Fibroblast of lung (primary cell): ENCODE data around the gene LRP5. TPM values are rescaled to one million over a fixed set of nuclear protein-coding genes. Genes with fewer than 3 reads are reported as not detected.

Experiments used
- DNase-seq, 2 donors: peaks; one replicate each; pipeline versions ENCODE4 v3.0.0 to v3.0.0-alpha.2; 2010; ENCODE audit warnings: low read depth in 2 of 2
- H2AFZ ChIP-seq: 2 replicates; pipeline ENCODE4 v1.5.1; 2012; ENCODE audit warnings: low read length, control low read depth, inconsistent platforms
- H3K27ac ChIP-seq: 2 replicates; pipeline ENCODE4 v1.5.1; 2011; ENCODE audit warnings: low read length, control low read depth; ENCODE audit not compliant: insufficient read depth
- H3K27me3 ChIP-seq: 2 replicates; pipeline ENCODE4 v1.5.1; 2011; ENCODE audit warnings: mild to moderate bottlenecking, low read length; ENCODE audit not compliant: control insufficient read depth, insufficient read depth
- H3K36me3 ChIP-seq: 2 replicates; pipeline ENCODE4 v1.5.1; 2011; ENCODE audit warnings: low read length; ENCODE audit not compliant: control insufficient read depth, insufficient read depth
- H3K4me1 ChIP-seq: 2 replicates; pipeline ENCODE4 v1.5.1; 2011; ENCODE audit warnings: low read length; ENCODE audit not compliant: control insufficient read depth, insufficient read depth; ENCODE audit errors: extremely low read depth
- H3K4me2 ChIP-seq: 2 replicates; pipeline ENCODE4 v1.5.1; 2011; ENCODE audit warnings: low read length, control low read depth; ENCODE audit not compliant: insufficient read depth; ENCODE audit errors: extremely low read depth
- H3K4me3 ChIP-seq, 4 experiments: fragments of 200-600 bp in 1 of 4; sonication (generic) in 1 of 4; replicated peaks in 1 of 4; 2 replicates each; pipeline ENCODE4 v1.5.1; 2011 to 2016; ENCODE audit warnings: low read length in 4 of 4, low read depth in 3 of 4, mild to moderate bottlenecking in 3 of 4, control low read depth in 2 of 4, inconsistent platforms in 1 of 4, mixed read lengths in 1 of 4; ENCODE audit not compliant: insufficient read depth in 1 of 4; ENCODE audit errors: control extremely low read depth in 1 of 4
- H3K79me2 ChIP-seq: 2 replicates; pipeline ENCODE4 v1.5.1; 2012; ENCODE audit warnings: mild to moderate bottlenecking, low read length, inconsistent platforms; ENCODE audit not compliant: control insufficient read depth, insufficient read depth
- H3K9ac ChIP-seq: 2 replicates; pipeline ENCODE4 v1.5.1; 2011; ENCODE audit warnings: mild to moderate bottlenecking, low read length, control low read depth; ENCODE audit not compliant: insufficient read depth
- H3K9me3 ChIP-seq: 2 replicates; pipeline ENCODE4 v1.5.1; 2012; ENCODE audit warnings: low read depth, low read length; ENCODE audit not compliant: control insufficient read depth, insufficient read depth
- H4K20me1 ChIP-seq: 2 replicates; pipeline ENCODE4 v1.5.1; 2011; ENCODE audit warnings: low read length; ENCODE audit not compliant: control insufficient read depth, insufficient read depth; ENCODE audit errors: extremely low read depth
- CTCF ChIP-seq, 2 donors: IDR thresholded peaks in 1 of 2; conservative IDR thresholded peaks in 1 of 2; 1 replicate in 1 of 2; 2 replicates in 1 of 2; pipeline ENCODE4 v1.5.1; 2011 to 2012; ENCODE audit warnings: low read length in 2 of 2, control low read depth in 1 of 2, inconsistent platforms in 1 of 2, low read depth in 1 of 2, mild to moderate bottlenecking in 1 of 2
- EZH2 ChIP-seq: IDR thresholded peaks from 2 replicates; pipeline ENCODE4 v1.5.1; 2012; ENCODE audit warnings: low read length, control low read depth, mild to moderate bottlenecking; ENCODE audit errors: missing control alignments
- polyA plus RNA-seq, 2 donors: library from polyadenylated mRNA; depleted of rRNA in 1 of 2; stranded (reverse) in 1 of 2; unstranded in 1 of 2; fragments of >200 nt; gene quantifications; 2 replicates each; pipeline ENCODE4 v1.2.1, GENCODE V29; 2011 to 2012; ENCODE audit warnings: missing spikeins in 1 of 2
- total RNA-seq: library from RNA; depleted of rRNA; stranded (reverse); fragments of >200 nt; gene quantifications from 2 replicates; pipeline ENCODE4 v1.2.1, GENCODE V29; 2014

The LRP5 gene
- total and polyA plus RNA-seq, 2 donors (not counting 1 experiment from before 2014, with no cell fraction given): 3.8 to 22.0 TPM

GRCh38 chr11:68409748-68410344, 97.5 kb downstream of the LRP5 start:
- Histone ChIP-seq H3K36me3 (peaks cover 2% of the 10 kb centered on the region), H3K79me2 (no peaks in the 10 kb centered on the region), H3K4me1 (no peaks in the 10 kb centered on the region), H3K4me2 (no peak overlapping the region), H2AFZ (no peak overlapping the region), H3K9ac (no peak overlapping the region), H3K9me3 (no peaks in the 10 kb centered on the region), H4K20me1 (no peaks in the 10 kb centered on the region), H3K27me3 (no peaks in the 10 kb centered on the region), H3K4me3 (no peak overlapping the region), H3K27ac (no peak overlapping the region)
- DNase-seq: no peak
- TF ChIP-seq EZH2 (no peak), CTCF (conservative IDR thresholded peaks at IDR 0.05 in 1 of 2, IDR thresholded peaks at IDR 0.05 in 1 of 2; ENCODE audit: low read depth in 1 of 2, low read length in 2 of 2) (no peak)

DNA sequence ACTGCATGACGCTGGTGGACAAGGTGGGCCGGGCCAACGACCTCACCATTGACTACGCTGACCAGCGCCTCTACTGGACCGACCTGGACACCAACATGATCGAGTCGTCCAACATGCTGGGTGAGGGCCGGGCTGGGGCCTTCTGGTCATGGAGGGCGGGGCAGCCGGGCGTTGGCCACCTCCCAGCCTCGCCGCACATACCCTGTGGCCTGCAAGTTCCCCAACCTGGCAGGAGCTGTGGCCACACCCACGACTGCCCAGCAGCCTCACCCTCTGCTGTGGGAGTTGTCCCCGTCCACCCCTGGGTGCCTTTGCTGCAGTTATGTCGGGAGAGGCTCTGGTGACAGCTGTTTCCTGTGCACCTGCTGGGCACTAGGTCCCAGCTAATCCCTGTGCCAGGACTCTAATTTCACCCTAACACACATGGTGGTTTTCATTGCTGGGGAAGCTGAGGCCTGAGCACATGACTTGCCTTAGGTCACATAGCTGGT, 99.2 kb downstream of the LRP5 start:
- peaks cover 2% of the 10 kb centered on the region for H3K36me3 ChIP-seq
- H3K79me2 ChIP-seq: no peaks in the 10 kb centered on the region
- no peak overlapping the region for H3K9ac ChIP-seq
- H3K27ac ChIP-seq: no peak overlapping the region
- no peak overlapping the region for H3K4me3 ChIP-seq
- no peaks in the 10 kb centered on the region for H3K4me1 ChIP-seq
- TF ChIP-seq CTCF (conservative IDR thresholded peaks at IDR 0.05 in 1 of 2, IDR thresholded peaks at IDR 0.05 in 1 of 2; ENCODE audit: low read depth in 1 of 2, low read length in 2 of 2) (no peak), EZH2 (no peak)
- no peak overlapping the region for H3K4me2 ChIP-seq
- DNase-seq: no peak
- no peaks in the 10 kb centered on the region for H4K20me1 ChIP-seq
- no peaks in the 10 kb centered on the region for H3K9me3 ChIP-seq
- H2AFZ ChIP-seq: no peak overlapping the region
- H3K27me3 ChIP-seq: no peaks in the 10 kb centered on the region

DNA sequence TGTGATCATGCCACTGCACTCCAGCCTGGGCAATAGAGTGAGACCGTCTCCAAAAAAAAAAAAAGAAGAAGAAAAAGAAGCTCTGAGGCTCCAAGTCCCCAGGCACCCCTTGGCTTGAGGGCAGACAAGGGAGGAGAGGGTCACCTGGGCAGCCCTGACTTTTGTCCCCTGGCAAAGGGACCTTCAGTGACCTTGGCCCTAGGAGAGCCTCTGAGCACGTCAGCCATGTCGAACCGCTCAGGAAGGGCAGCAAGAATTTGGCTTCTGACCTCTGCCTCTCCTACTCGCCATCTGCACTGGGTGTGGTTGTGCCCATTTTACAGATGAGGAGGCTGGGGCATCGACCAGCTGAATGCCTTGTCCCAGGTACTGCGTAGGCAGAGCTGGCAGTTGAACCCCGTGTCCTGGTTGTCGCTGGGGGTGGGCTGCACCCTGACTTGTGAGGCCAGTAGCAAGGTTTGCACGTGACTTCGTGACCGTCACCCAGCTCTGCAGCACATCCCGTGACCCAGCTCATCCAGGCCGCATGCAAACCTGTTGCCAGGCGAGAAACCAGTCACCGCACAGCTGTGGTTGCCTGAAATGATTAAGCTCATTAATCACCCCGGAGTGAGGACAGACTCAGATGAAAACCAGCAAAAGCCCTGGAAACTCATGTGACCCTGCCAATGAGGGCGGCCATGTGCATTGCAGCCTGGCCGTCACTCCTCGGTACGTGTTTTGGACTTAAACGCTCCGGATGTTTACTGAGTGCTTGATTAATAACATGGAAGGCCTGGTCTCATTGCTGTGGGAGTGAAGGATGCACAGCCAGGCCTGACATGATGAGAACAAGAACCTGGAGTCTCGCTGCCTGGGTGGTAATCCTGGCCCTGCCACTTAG, 100.4 kb downstream of the LRP5 start:
- TF ChIP-seq EZH2 (no peak), CTCF (conservative IDR thresholded peaks at IDR 0.05 in 1 of 2, IDR thresholded peaks at IDR 0.05 in 1 of 2; ENCODE audit: low read depth in 1 of 2, low read length in 2 of 2) (no peak)
- H3K36me3 ChIP-seq: peaks cover 2% of the 10 kb centered on the region
- H4K20me1 ChIP-seq: no peaks in the 10 kb centered on the region
- H2AFZ ChIP-seq: no peak overlapping the region
- H3K9ac ChIP-seq: no peak overlapping the region
- no peaks in the 10 kb centered on the region for H3K79me2 ChIP-seq
- H3K4me3 ChIP-seq: no peak overlapping the region
- H3K9me3 ChIP-seq: no peaks in the 10 kb centered on the region
- no peaks in the 10 kb centered on the region for H3K27me3 ChIP-seq
- H3K4me2 ChIP-seq: no peak overlapping the region
- H3K4me1 ChIP-seq: no peaks in the 10 kb centered on the region
- no peak overlapping the region for H3K27ac ChIP-seq
- DNase-seq: peak; percentile 38 to 87
